LNCaP clone FGC (cell line): ENCODE results near the gene ARSG.
"Not testable (repeated sequence)": the region's sequence is repeated elsewhere in the genome, so short reads cannot be mapped to it uniquely, and the experiment has no call there.

Experiments
- DNase-seq: peaks from one replicate; pipeline ENCODE4 v3.0.0-alpha.2; 2011; ENCODE audit warnings: low read depth
- H3K4me3 ChIP-seq: 2 replicates; pipeline ENCODE4 v1.5.1; 2011; ENCODE audit warnings: mild to moderate bottlenecking, low read depth, low read length, control low read depth
- CTCF ChIP-seq: IDR thresholded peaks from 2 replicates; pipeline ENCODE4 v1.5.1; 2012; ENCODE audit warnings: mild to moderate bottlenecking; ENCODE audit not compliant: control insufficient read depth, insufficient read depth; ENCODE audit errors: extremely low read depth

The ARSG gene

GRCh38 chr17:68301438-68301959, 10.2 kb downstream of the ARSG start:
- no peak overlapping the region for H3K4me3 ChIP-seq
- DNase-seq: no peak
- no peak for TF ChIP-seq CTCF

DNA sequence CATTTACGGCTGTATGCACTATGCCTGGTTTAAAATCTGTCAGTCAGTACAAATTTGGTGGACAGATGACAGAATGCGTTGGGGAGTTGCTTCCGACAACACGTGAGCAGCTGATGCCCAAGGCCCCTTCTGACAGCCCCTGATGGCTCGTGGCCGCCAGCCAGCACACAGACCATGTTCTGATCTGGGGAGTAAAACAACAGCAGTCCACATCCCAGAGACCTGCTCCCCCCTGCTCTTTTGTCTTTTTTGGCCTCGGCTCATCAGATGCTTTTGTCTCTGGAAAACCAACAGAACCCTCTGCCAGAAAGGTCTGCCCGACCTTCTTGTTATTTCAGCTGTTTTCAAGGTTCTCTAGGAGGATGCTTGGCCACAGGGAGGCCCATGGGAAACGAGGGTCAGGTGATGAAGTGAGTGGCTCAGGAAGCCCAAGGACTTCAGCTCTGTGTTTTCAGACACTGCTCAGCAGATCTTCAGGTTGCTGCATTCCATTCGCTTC, 10.8 kb downstream of the ARSG start:
- H3K4me3 ChIP-seq: no peak overlapping the region
- DNase-seq: no peak
- TF ChIP-seq CTCF: no peak

GRCh38 chr17:68302666-68303065, 11.4 kb downstream of the ARSG start:
- no peak for DNase-seq
- TF ChIP-seq CTCF: no peak
- H3K4me3 ChIP-seq: no peak overlapping the region

GRCh38 chr17:68304706-68305105, 13.4 kb downstream of the ARSG start:
- TF ChIP-seq CTCF: no peak
- DNase-seq: no peak
- no peak overlapping the region for H3K4me3 ChIP-seq

GRCh38 chr17:68305142-68305541, 13.8 kb downstream of the ARSG start:
- H3K4me3 ChIP-seq: no peak overlapping the region
- DNase-seq: no peak
- no peak for TF ChIP-seq CTCF

DNA sequence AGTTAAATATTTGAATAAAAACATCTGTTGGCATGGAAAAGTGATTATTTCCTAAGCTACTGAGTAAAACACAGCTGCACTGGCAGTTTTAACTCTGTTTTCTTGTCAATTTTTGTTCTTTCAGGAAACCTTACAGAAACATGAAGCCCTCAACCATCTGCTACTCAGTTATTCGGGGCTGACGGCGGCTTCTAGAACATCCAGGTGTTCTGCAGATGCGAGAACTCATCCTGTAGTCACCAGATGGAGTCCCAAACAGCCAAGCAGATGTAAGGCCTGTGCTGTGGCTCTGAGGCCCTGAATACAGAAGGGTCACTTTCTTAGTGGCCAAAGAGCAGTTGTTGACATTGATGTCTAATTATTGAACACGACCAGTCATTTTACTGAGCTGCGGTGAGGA, 15.5 kb downstream of the ARSG start:
- DNase-seq: no peak
- no peak for TF ChIP-seq CTCF
- no peak overlapping the region for H3K4me3 ChIP-seq

- no peak for DNase-seq
- H3K4me3 ChIP-seq: no peak overlapping the region
- TF ChIP-seq CTCF: no peak
Measured at GRCh38 chr17:68307443-68307842, 16.1 kb downstream of the ARSG start.

GRCh38 chr17:68308486-68308885, 17.2 kb downstream of the ARSG start:
- not testable (repeated sequence) for DNase-seq, H3K4me3 ChIP-seq

GRCh38 chr17:68309066-68309670, 17.9 kb downstream of the ARSG start:
- DNase-seq, H3K4me3 ChIP-seq: not testable (repeated sequence)
